ENCODE measurements around the gene SIRT4.

DNA sequence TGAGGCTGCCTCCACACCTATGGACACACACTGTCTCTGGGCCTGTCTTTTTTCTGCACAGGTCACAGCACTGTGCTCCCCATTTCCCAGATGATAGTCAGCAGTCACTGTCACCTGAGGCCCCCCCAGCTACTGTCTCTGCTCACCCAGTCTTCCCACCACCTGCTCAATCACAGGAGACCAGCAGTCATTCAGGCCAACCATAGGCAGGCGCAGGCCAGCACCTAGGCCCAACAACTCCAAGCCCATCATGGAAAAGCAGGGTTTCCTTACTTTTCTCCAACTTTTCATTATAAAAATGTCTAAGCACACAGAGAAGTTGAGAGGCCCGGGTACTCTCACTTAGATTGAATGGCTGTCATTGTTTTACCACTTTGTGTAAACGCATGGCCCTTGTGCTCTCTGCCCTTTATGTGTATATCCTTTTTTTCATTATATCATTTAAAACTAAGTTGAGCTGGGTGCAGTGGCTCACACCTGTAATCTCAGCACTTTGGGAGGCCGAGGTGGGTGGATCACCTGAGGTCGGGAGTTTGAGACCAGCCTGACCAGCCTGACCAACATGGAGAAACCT is 43.7 kb upstream of the SIRT4 start:
- TF ChIP-seq, protein P1, sequence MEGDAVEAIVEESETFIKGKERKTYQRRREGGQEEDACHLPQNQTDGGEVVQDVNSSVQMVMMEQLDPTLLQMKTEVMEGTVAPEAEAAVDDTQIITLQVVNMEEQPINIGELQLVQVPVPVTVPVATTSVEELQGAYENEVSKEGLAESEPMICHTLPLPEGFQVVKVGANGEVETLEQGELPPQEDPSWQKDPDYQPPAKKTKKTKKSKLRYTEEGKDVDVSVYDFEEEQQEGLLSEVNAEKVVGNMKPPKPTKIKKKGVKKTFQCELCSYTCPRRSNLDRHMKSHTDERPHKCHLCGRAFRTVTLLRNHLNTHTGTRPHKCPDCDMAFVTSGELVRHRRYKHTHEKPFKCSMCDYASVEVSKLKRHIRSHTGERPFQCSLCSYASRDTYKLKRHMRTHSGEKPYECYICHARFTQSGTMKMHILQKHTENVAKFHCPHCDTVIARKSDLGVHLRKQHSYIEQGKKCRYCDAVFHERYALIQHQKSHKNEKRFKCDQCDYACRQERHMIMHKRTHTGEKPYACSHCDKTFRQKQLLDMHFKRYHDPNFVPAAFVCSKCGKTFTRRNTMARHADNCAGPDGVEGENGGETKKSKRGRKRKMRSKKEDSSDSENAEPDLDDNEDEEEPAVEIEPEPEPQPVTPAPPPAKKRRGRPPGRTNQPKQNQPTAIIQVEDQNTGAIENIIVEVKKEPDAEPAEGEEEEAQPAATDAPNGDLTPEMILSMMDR (IDR thresholded peaks at IDR 0.05; ENCODE audit: control extremely low read depth in 1 of 3, insufficient read depth in 1 of 3, low read depth in 1 of 3, low read length in 3 of 3) = no peak
- TF ChIP-seq BRCA1 (IDR thresholded peaks at IDR 0.05; ENCODE audit: low read depth, low read length) = no peak
- no peak for TF ChIP-seq POLR2AphosphoS5 (IDR thresholded peaks at IDR 0.05; ENCODE audit: low read depth, low read length)
- TF ChIP-seq SIN3A (conservative IDR thresholded peaks at IDR 0.05 in 1 of 2, IDR thresholded peaks at IDR 0.05 in 1 of 2; ENCODE audit: low read depth in 1 of 2, low read length in 2 of 2) = no peak

Data from H1 (cell line).